HEK293 (cell line): ENCODE measurements around the gene RCL1.

Source experiments
- ATF2 ChIP-seq: fragments of 450-650 bp; formaldehyde crosslinking; IDR thresholded peaks from 2 replicates; pipeline ENCODE4 v1.5.1; 2016; ENCODE audit warnings: missing biosample characterization, missing genetic modification characterization, low read depth
- BCL11A ChIP-seq: fragments of 450-650 bp; formaldehyde crosslinking; IDR thresholded peaks from 2 replicates; pipeline ENCODE4 v1.5.1; 2016; ENCODE audit warnings: low read depth, missing biosample characterization, missing genetic modification characterization
- CTCF ChIP-seq: fragments of 450-650 bp; formaldehyde crosslinking; IDR thresholded peaks from 2 replicates; pipeline ENCODE4 v1.5.1; 2016; ENCODE audit warnings: missing biosample characterization, missing genetic modification characterization
- MYNN ChIP-seq: fragments of 450-650 bp; formaldehyde crosslinking; IDR thresholded peaks from 2 replicates; pipeline ENCODE4 v1.5.1; 2016; ENCODE audit warnings: missing biosample characterization, missing genetic modification characterization, borderline replicate concordance
- TCF7L2 ChIP-seq: IDR thresholded peaks from 2 replicates; pipeline ENCODE4 v1.6.1; 2011; ENCODE audit warnings: low read depth, mild to moderate bottlenecking, inconsistent platforms, low read length, moderate library complexity, borderline replicate concordance
- YY1 ChIP-seq: fragments of 450-650 bp; formaldehyde crosslinking; IDR thresholded peaks from 2 replicates; pipeline ENCODE4 v1.5.1; 2018; ENCODE audit warnings: missing biosample characterization, missing genetic modification characterization
- ZBTB11 ChIP-seq: fragments of 450-650 bp; formaldehyde crosslinking; conservative IDR thresholded peaks from 2 replicates; pipeline ENCODE4 v1.5.1; 2016; ENCODE audit warnings: low read depth, missing biosample characterization, missing genetic modification characterization
- ZNF23 ChIP-seq: fragments of 450-650 bp; formaldehyde crosslinking; IDR thresholded peaks from 2 replicates; pipeline ENCODE4 v1.5.1; 2016; ENCODE audit warnings: missing biosample characterization, missing genetic modification characterization, borderline replicate concordance
- ZNF24 ChIP-seq: fragments of 450-650 bp; formaldehyde crosslinking; IDR thresholded peaks from 2 replicates; pipeline ENCODE4 v1.5.1; 2016; ENCODE audit warnings: missing biosample characterization, missing genetic modification characterization
- ZNF274 ChIP-seq, 2 experiments: fragments of 200-500 bp in 1 of 2; fragments of 450-650 bp in 1 of 2; sonication (Bioruptor generic) in 1 of 2; formaldehyde crosslinking in 1 of 2; IDR thresholded peaks; 2 replicates each; pipeline versions ENCODE4 v1.5.1 to v1.6.1; 2014 to 2016; ENCODE audit warnings: borderline replicate concordance in 1 of 2, inconsistent platforms in 1 of 2, low read length in 1 of 2, missing biosample characterization in 1 of 2, missing genetic modification characterization in 1 of 2
- ZNF324 ChIP-seq: fragments of 450-650 bp; formaldehyde crosslinking; IDR thresholded peaks from 2 replicates; pipeline ENCODE4 v1.5.1; 2016; ENCODE audit warnings: missing biosample characterization, missing genetic modification characterization
- ZNF549 ChIP-seq: fragments of 450-650 bp; IDR thresholded peaks from 2 replicates; pipeline ENCODE4 v1.5.1; 2018; ENCODE audit warnings: missing biosample characterization, missing genetic modification characterization, mild to moderate bottlenecking, inconsistent platforms, moderate library complexity
- ZNF629 ChIP-seq: fragments of 450-650 bp; formaldehyde crosslinking; IDR thresholded peaks from 2 replicates; pipeline ENCODE4 v1.5.1; 2017; ENCODE audit warnings: missing biosample characterization, missing genetic modification characterization

GRCh38 chr9:4755026-4755609 is 37.6 kb upstream of the RCL1 start:
- TF ChIP-seq ZNF274 (IDR thresholded peaks at IDR 0.05; ENCODE audit: low read length) (no peak), ZNF274 (tag by site-specific recombination; IDR thresholded peaks at IDR 0.05; ENCODE audit: borderline replicate concordance) (no peak), BCL11A (no peak), ATF2 (no peak), ZBTB11 (tag by site-specific recombination) (no peak), ZNF23 (no peak), CTCF (tag by site-specific recombination) (no peak), YY1 (tag by site-specific recombination) (no peak), ZNF324 (tag by site-specific recombination) (no peak), TCF7L2 (no peak), MYNN (no peak), ZNF24 (tag by site-specific recombination) (no peak), ZNF549 (tag by site-specific recombination) (no peak), ZNF629 (tag by site-specific recombination) (no peak)
